LoVo (cell line): ENCODE results near the gene ETFDH.
A peak's percentile ranks its signal among the peaks of the same experiment; 100 is the strongest.
"Not testable (repeated sequence)": the region's sequence is repeated elsewhere in the genome, so short reads cannot be mapped to it uniquely, and the experiment has no call there.

ENCODE experiments used
- DNase-seq: peaks from one replicate; pipeline ENCODE4 v3.0.0-alpha.2; 2016; ENCODE audit warnings: low spot score

Gene ETFDH

GRCh38 chr4:158678767-158679166, 6.7 kb downstream of the ETFDH start:
- no peak for DNase-seq

- no peak for DNase-seq
Measured at GRCh38 chr4:158681629-158682028, 9.5 kb downstream of the ETFDH start.

GRCh38 chr4:158682066-158682465, 10.0 kb downstream of the ETFDH start:
- no peak for DNase-seq

GRCh38 chr4:158688813-158689212, 16.7 kb downstream of the ETFDH start:
- no peak for DNase-seq

- DNase-seq: no peak
Measured at GRCh38 chr4:158704274-158704673, 32.2 kb downstream of the ETFDH start.

- DNase-seq: no peak
Measured at GRCh38 chr4:158710814-158711213, 38.7 kb downstream of the ETFDH start.

GRCh38 chr4:158712622-158713021, 40.5 kb downstream of the ETFDH start:
- not testable (repeated sequence) for DNase-seq

GRCh38 chr4:158714937-158715336, 42.8 kb downstream of the ETFDH start:
- DNase-seq: no peak

GRCh38 chr4:158715802-158716201, 43.7 kb downstream of the ETFDH start:
- DNase-seq: no peak

- no peak for DNase-seq
Measured at GRCh38 chr4:158721680-158722079, 49.6 kb downstream of the ETFDH start.

GRCh38 chr4:158722291-158722916, 50.3 kb downstream of the ETFDH start:
- peak; percentile 41 for DNase-seq

- peak; percentile 89 for DNase-seq
Measured at GRCh38 chr4:158722917-158723793, 51.1 kb downstream of the ETFDH start, which contains the start of gene PPID. TSS of gene PPID (minus strand) at chr4:158723396. CDS start at chr4:158723288, 108 bp downstream.

- no peak for DNase-seq
Measured at GRCh38 chr4:158724637-158725036, 52.5 kb downstream of the ETFDH start.

GRCh38 chr4:158726633-158727032, 54.5 kb downstream of the ETFDH start:
- DNase-seq: no peak

- no peak for DNase-seq
Measured at GRCh38 chr4:158728236-158728635, 56.1 kb downstream of the ETFDH start.

GRCh38 chr4:158729716-158730559, 57.8 kb downstream of the ETFDH start:
- peak; percentile 56 for DNase-seq

- no peak for DNase-seq
Measured at GRCh38 chr4:158738866-158739265, 66.8 kb downstream of the ETFDH start.

GRCh38 chr4:158739600-158739999, 67.5 kb downstream of the ETFDH start:
- no peak for DNase-seq

GRCh38 chr4:158741326-158742021, 69.4 kb downstream of the ETFDH start:
- DNase-seq: no peak

GRCh38 chr4:158746537-158746936, 74.4 kb downstream of the ETFDH start:
- DNase-seq: not testable (repeated sequence)

- DNase-seq: no peak
Measured at GRCh38 chr4:158750379-158750778, 78.3 kb downstream of the ETFDH start.
